Activated CD4-positive, alpha-beta T cell treated with anti-CD3 and anti-CD28 coated beads for 36 hours (primary cell): Measurements from ENCODE around the gene WDR91. TPM values are rescaled to one million over a fixed set of nuclear protein-coding genes. Genes with fewer than 3 reads are reported as not detected.
"Not testable (repeated sequence)": the region's sequence is repeated elsewhere in the genome, so short reads cannot be mapped to it uniquely, and the experiment has no call there.

Experiments used
- ATAC-seq: fragments of 200-7000 bp; cut with Tn5 transposase; one replicate; pipeline ENCODE4 v1.10.0; 2021; ENCODE audit warnings: mild to moderate bottlenecking, moderate library complexity
- CTCF ChIA-PET: fragments of 350-600 bp; sonication (Branson Sonifier 250); formaldehyde crosslinking; loops from one replicate; lab custom pipeline; 2021; ENCODE audit warnings: antibody characterized with exemption; lab: Charles Lee
- POLR2A ChIA-PET: fragments of 350-600 bp; sonication (Branson Sonifier 250); formaldehyde crosslinking; loops from one replicate; lab custom pipeline; 2021; ENCODE audit warnings: antibody characterized with exemption, inconsistent platforms; lab: Charles Lee
- DNase-seq: peaks from one replicate; pipeline ENCODE4 v3.0.0-alpha.2; 2020
- H3K27ac Mint-ChIP-seq: one replicate; pipeline ENCODE4 v1.8.0; 2021; ENCODE audit warnings: mixed read lengths
- H3K27me3 Mint-ChIP-seq: one replicate; pipeline ENCODE4 v1.8.0; 2021; ENCODE audit warnings: mixed read lengths
- H3K36me3 Mint-ChIP-seq: one replicate; pipeline ENCODE4 v1.8.0; 2021; ENCODE audit warnings: low read depth, mixed read lengths
- H3K4me1 Mint-ChIP-seq: one replicate; pipeline ENCODE4 v1.8.0; 2021; ENCODE audit warnings: mixed read lengths
- H3K4me3 Mint-ChIP-seq: one replicate; pipeline ENCODE4 v1.8.0; 2021; ENCODE audit warnings: mild to moderate bottlenecking, moderate library complexity, mixed read lengths
- H3K9me3 Mint-ChIP-seq: one replicate; pipeline ENCODE4 v1.8.0; 2021; ENCODE audit warnings: low read depth, mixed read lengths
- intact Hi-C, 2 experiments: fragments of 100-400 bp; cut with DNase I in 1 of 2; cut with micrococcal nuclease in 1 of 2; formaldehyde crosslinking; loops; one replicate each; pipeline versions ENCODE4 v1.14.2 to v1.15.1; 2022 to 2024; cut with DNase I, micrococcal nuclease
- total RNA-seq, 2 experiments: library from RNA; stranded (reverse); gene quantifications; one replicate each; pipeline ENCODE4 v1.2.3, GENCODE V29; 2021

WDR91 gene
- total RNA-seq, 2 experiments from 2014 or later: 11.8 to 12.0 TPM

DNA sequence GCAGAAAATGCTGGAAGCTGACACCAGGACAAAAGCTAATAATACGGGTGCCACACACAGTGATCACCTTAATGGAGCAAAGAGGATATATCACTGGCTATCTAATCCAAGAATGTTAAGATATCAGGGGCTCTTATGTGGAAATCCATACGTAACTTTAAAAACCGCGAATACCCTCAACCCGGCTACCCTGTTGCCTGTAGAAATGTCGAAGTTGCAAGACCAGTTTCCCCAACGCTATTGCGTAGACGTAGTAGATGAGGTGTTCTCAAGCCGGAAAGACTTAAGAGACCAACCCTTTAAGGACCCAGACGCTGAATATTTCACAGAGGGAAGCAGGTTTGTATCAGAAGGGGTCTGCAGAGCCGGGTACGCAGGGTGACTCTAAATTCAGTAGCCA lies 33.0 kb downstream of the WDR91 start:
- H3K27ac Mint-ChIP-seq: no peak overlapping the region
- DNase-seq (no peak), ATAC-seq (no peak)
- H3K4me3 Mint-ChIP-seq: no peak overlapping the region
- no peaks in the 10 kb centered on the region for H3K27me3 Mint-ChIP-seq
- no peaks in the 10 kb centered on the region for H3K4me1 Mint-ChIP-seq
- intact Hi-C loops: no loop called here
- ChIA-PET CTCF (no interaction called here), POLR2A (no interaction called here)
- H3K36me3 Mint-ChIP-seq: peaks cover 21% of the 10 kb centered on the region
- peaks cover 27% of the 10 kb centered on the region for H3K9me3 Mint-ChIP-seq

DNA sequence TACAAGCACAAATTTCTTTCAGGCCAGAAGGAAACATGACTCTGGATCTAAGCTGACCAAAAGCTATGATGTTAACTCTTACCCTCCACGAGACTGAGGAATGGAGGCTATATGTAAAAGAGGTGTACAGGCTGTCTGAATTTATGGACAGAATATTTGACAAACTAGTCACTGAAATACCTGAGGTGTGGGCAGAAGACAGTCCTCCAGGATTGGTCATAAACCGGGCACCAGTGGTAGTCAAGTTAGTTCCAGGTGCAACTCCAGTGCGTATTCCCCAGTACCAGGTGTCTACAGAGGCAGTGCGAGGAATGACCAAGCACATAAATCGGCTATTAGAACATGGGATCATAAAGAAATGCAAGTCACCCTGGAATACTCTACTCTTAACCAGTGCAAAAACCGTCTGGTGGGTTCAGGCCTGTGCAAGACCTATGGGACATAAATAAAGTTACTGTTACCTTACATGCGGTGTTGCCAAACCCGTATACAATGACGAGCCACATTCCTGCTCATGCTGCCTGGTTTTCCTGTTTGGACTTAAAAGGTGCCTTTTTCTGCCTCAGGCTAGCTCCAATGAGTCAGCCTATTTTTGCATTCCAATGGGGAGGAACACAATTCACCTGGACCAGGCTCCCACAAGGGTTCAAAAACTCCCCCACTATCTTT lies 34.2 kb downstream of the WDR91 start:
- CTCF ChIA-PET: no interaction called here
- no peaks in the 10 kb centered on the region for H3K27me3 Mint-ChIP-seq
- H3K9me3 Mint-ChIP-seq: peaks cover 19% of the 10 kb centered on the region
- H3K4me1 Mint-ChIP-seq: peaks cover 1% of the 10 kb centered on the region
- no peak overlapping the region for H3K4me3 Mint-ChIP-seq
- peaks cover 11% of the 10 kb centered on the region for H3K36me3 Mint-ChIP-seq
- POLR2A ChIA-PET: no interaction called here
- intact Hi-C loops: no loop called here
- ATAC-seq: no peak
- no peak overlapping the region for H3K27ac Mint-ChIP-seq
- no peak for DNase-seq

DNA sequence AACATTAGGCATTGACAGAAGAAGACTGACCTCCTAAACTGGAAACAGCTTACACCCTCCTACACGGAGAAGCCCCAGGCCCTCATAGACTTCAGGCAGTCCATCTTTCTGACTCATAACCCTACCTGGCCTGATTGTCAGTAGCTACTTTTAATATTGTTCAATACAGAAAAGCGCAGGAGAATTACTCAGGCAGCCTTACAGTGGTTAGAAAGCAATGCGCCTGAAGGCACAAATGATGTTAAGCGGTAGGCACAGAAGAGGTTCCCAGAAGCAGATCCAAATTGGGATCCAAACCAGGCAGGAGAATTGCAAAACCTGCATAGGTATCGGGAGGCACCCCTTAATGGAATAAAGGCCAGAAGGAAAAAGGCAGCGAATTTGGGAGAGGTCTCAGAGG lies 35.4 kb downstream of the WDR91 start:
- peaks cover 9% of the 10 kb centered on the region for H3K9me3 Mint-ChIP-seq
- intact Hi-C loops: no loop called here

DNA sequence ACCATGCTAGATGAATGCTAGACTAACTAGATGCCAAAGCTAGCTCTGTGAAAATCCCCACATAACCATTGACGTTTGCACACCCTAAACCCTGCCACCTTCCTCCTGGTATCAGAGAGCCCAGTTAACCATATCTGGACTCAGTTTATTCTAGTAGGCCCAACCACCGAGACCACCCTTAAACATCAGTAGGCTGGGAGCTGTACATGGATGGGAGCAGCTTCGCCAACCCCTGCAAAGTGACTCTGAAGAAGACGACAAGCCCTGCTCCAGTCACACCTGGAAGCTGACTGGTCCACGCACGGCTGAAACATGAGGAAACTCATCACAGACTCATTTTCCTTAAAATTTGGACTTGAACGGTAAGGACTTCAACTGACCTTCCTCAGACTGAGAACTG lies 36.4 kb downstream of the WDR91 start:
- DNase-seq (no peak), ATAC-seq (no peak)
- Mint-ChIP-seq H3K27ac (no peak overlapping the region), H3K4me1 (peaks cover 12% of the 10 kb centered on the region), H3K36me3 (no peaks in the 10 kb centered on the region), H3K27me3 (no peaks in the 10 kb centered on the region), H3K4me3 (no peak overlapping the region), H3K9me3 (peaks cover 4% of the 10 kb centered on the region)
- intact Hi-C loops: loop anchor here in 1 of 2 experiments (5.0 kb wide), 1 partner anchor 382 kb away; the partner anchor contains the start of gene NUP205
- ChIA-PET CTCF (interaction anchor here (0.7 kb wide), 1 partner anchor 329 kb away, joined by 4 read pairs; no protein-coding TSS in a partner anchor), POLR2A (interaction anchor here (0.7 kb wide), 1 partner anchor 822 kb away, joined by 3 read pairs; no protein-coding TSS in a partner anchor)

More for the DNA sequence above, 35.4 kb downstream of the WDR91 start:
- H3K27me3 Mint-ChIP-seq: no peaks in the 10 kb centered on the region
- peaks cover 10% of the 10 kb centered on the region for H3K4me1 Mint-ChIP-seq
- ATAC-seq (no peak), DNase-seq (no peak)
- H3K27ac Mint-ChIP-seq: no peak overlapping the region
- CTCF ChIA-PET: interaction anchor here (1.0 kb wide), 1 partner anchor 11 kb away, joined by 3 read pairs; no protein-coding TSS in a partner anchor
- H3K4me3 Mint-ChIP-seq: no peak overlapping the region
- POLR2A ChIA-PET: no interaction called here
- peaks cover 2% of the 10 kb centered on the region for H3K36me3 Mint-ChIP-seq

DNA sequence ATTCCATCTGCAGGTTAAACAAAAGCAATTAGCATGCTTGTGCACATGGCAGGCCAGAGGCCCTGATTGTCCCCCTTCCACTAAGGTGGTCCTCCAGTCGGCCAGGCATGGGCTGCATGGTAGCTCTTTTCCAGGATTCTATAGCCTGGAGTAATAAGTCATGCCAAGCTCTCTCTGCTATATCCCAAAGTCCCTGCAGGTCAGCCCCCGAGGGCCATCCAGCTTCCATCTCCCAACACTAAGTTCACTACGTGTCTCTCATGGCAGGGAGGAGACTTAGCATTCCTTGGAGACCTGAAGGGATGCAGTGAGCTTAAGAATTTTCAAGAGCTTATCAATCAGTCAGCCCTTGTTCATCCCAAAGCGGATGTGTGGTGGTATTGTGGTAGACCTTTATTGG lies 37.4 kb downstream of the WDR91 start:
- H3K27ac Mint-ChIP-seq, POLR2A ChIA-PET, H3K27me3 Mint-ChIP-seq, DNase-seq, H3K9me3 Mint-ChIP-seq, H3K36me3 Mint-ChIP-seq, ATAC-seq, H3K4me3 Mint-ChIP-seq: not testable (repeated sequence)
- intact Hi-C loops: loop anchor here in 1 of 2 experiments (5.0 kb wide), 1 partner anchor 383 kb away; the partner anchor contains the start of gene NUP205
- CTCF ChIA-PET: interaction anchor here (0.7 kb wide), 1 partner anchor 397 kb away, joined by 4 read pairs; no protein-coding TSS in a partner anchor
- H3K4me1 Mint-ChIP-seq: peaks cover 22% of the 10 kb centered on the region

DNA sequence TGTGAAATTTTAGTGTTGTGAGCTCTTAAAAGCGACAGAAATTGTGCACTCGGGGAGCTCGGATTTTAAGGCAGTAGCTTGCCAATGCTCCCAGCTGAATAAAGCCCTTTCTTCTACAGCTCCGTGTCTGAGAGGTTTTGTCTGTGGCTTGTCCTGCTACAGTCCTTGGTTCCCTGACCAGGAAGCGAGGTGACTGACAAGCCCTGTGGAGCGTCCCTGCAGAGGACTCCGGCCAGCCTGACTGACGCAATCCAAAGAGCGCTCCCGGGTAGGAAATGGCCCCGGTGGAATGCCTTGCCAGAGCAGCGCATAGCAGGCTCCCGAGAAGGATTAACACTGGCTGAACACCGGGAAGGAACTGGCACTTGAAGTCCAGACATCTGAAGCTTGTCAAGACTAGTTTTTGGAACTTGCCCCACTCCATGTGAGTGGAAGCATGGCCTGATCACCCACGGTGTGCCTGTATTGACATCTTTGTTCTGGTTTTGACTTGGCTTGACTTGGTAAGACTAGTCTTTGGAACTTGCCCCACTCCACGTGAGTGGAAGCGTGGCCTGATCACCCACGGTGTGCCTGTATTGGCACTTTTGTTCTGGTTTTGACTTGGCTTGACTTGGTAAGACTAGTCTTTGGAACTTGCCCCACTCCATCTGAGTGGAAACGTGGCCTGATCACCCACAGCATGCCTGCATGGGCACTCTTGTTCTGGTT lies 39.6 kb downstream of the WDR91 start:
- POLR2A ChIA-PET, H3K27me3 Mint-ChIP-seq, H3K9me3 Mint-ChIP-seq, ATAC-seq: not testable (repeated sequence)
- peak; percentile 31 for DNase-seq
- Mint-ChIP-seq H3K4me1 (peaks cover 43% of the 10 kb centered on the region), H3K36me3 (peaks cover 29% of the 10 kb centered on the region), H3K4me3 (peak overlapping the region; percentile 62), H3K27ac (peak overlapping the region; percentile 76)
- CTCF ChIA-PET: interaction anchor here (1.0 to 4.0 kb wide), 5 partner anchors 9 to 537 kb away, joined by 3 to 38 read pairs (median 8); partner anchors contain the start of genes AGBL3 and TMEM140
- intact Hi-C loops: loop anchor here (2.0 to 5.0 kb wide), 3 partner anchors 386 to 539 kb away; partner anchors contain the start of genes BPGM (in 2 of the 2) and NUP205 (in 1 of the 2)

DNA sequence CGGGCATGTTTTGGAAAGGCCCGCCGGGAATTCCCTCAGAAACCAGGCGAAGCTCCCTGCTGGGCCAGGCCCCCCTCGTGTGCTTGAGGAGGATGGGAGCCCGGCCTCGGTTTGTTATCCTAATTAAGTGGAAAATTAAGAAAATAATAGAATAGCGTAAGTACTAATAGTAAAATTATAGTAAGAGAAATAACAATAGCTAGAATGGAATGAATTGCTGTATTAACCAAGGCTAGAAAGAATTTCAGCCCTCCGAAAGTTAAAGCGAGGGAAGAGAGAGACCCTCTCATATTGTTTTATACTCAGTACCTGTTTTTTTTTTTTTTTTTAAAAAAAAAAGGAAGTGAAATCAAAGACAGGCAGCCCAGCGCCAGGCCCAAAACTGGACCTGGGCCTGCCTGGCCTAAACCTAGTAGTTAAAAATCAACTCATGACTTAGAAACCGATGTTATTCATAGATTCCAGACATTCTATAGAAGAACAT lies 40.3 kb downstream of the WDR91 start:
- Mint-ChIP-seq H3K36me3 (peaks cover 36% of the 10 kb centered on the region), H3K27ac (peak overlapping the region; percentile 93), H3K4me3 (peak overlapping the region; percentile 88), H3K4me1 (peaks cover 50% of the 10 kb centered on the region)
- POLR2A ChIA-PET: interaction anchor here (0.8 to 2.2 kb wide), 2 partner anchors 23 to 184 kb away, joined by 3 to 10 read pairs; partner anchors contain the start of gene TMEM140
- not testable (repeated sequence) for DNase-seq, H3K27me3 Mint-ChIP-seq, ATAC-seq, H3K9me3 Mint-ChIP-seq
- CTCF ChIA-PET: interaction anchor here (0.7 to 4.0 kb wide), 6 partner anchors 10 to 282 kb away, joined by 3 to 38 read pairs (median 6); partner anchors contain the start of genes AGBL3 and TMEM140
- intact Hi-C loops: loop anchor here (1.0 to 5.0 kb wide), 8 partner anchors 23 to 538 kb away; partner anchors contain the start of genes AGBL3 (in 2 of the 2), BPGM (in 2 of the 2), WDR91 (in 2 of the 2) and NUP205 (in 1 of the 2)

DNA sequence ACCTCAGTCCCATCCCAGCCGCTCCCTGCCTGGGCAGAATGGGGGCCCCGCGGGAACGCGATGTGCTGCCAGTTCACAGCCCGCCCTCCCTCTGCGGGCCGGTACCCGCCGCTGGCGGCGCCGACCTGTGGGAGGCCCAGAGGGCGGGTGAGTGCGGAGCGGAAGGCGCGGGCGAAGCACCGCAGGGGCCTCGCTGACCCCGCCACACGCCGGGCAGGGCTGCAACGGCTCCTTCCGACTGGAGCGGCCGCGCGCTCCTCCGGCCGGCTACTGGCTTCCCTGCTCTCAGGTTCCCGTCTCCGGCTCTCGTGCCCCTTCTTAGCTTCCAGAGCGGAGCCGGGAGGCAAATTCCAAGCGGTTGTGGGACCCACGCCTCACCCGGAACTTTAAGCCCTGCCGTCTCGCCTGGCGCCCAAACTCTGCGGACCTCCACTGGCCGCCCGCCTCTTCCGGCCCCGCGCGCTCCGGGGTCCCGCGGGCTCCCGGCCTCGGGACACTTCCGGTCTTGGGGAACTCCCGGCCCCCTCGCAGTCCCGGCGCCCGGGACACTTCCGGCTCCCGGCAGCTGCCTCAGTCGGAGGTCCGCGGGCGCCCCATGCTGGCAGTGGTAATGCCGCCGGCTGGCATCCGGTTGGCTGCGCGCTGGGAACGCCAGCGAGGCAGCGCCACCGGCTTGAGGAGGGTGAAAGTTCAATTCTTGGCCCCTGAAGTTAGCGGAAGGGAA lies 40.9 kb downstream of the WDR91 start, which contains the start of gene CYREN:
Gene CYREN (minus strand): TSS at position 434 of the 724 bp plus-strand sequence. CDS start 1,785 bp downstream, outside the sequence.
- Mint-ChIP-seq H3K4me1 (peaks cover 50% of the 10 kb centered on the region), H3K27ac (peak within 1 kb of the TSS; percentile 96), H3K9me3 (no peaks in the 10 kb centered on the region), H3K27me3 (no peaks in the 10 kb centered on the region), H3K36me3 (peaks cover 42% of the 10 kb centered on the region), H3K4me3 (peak within 1 kb of the TSS; percentile 88)
- ChIA-PET CTCF (interaction anchor here (0.7 to 4.0 kb wide), 8 partner anchors 10 to 523 kb away, joined by 3 to 38 read pairs (median 4); partner anchors contain the start of genes AGBL3 and TMEM140), POLR2A (interaction anchor here (0.5 to 2.2 kb wide), 4 partner anchors 13 to 183 kb away, joined by 3 to 10 read pairs (median 5); partner anchors contain the start of gene TMEM140)
- ATAC-seq (peak; percentile 85), DNase-seq (peak; percentile 97)
- intact Hi-C loops: loop anchor here (1.0 to 5.0 kb wide), 8 partner anchors 22 to 538 kb away; partner anchors contain the start of genes AGBL3 (in 2 of the 2), BPGM (in 2 of the 2), WDR91 (in 2 of the 2) and NUP205 (in 1 of the 2)

DNA sequence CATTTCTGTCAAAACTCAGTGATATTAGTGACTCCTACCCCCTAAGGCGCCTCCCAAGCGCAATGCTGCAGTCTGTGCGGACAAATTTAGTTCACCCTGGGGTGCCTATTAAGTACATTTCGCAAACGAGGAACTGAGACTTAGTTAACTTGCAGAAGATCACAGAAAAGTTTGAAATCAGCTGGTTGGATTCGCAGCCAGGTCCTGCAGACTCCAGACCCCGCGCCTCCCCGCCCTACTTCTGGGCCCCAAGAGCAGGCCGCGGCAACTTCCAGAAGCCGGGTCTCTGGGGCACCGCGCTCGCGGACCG lies 41.4 kb downstream of the WDR91 start:
- Mint-ChIP-seq H3K4me1 (peaks cover 50% of the 10 kb centered on the region), H3K36me3 (peaks cover 48% of the 10 kb centered on the region)
- ATAC-seq: no peak

More for the DNA sequence above, 41.4 kb downstream of the WDR91 start:
- Mint-ChIP-seq H3K4me3 (peak overlapping the region; percentile 88), H3K27ac (peak overlapping the region; percentile 96), H3K27me3 (no peaks in the 10 kb centered on the region), H3K9me3 (no peaks in the 10 kb centered on the region)
- ChIA-PET POLR2A (interaction anchor here (0.7 to 2.2 kb wide), 4 partner anchors 12 to 357 kb away, joined by 3 to 10 read pairs (median 5); partner anchors contain the start of gene TMEM140), CTCF (interaction anchor here (0.6 to 4.0 kb wide), 14 partner anchors 9 to 539 kb away, joined by 3 to 38 read pairs (median 4); partner anchors contain the start of genes AGBL3, TMEM140 and WDR91)
- peak; percentile 36 for DNase-seq
- intact Hi-C loops: loop anchor here (1.0 to 5.0 kb wide), 8 partner anchors 22 to 537 kb away; partner anchors contain the start of genes AGBL3 (in 2 of the 2), BPGM (in 2 of the 2), TMEM140 (in 2 of the 2) and WDR91 (in 2 of the 2)
